Natural killer cell treated with Interleukin-12 subunit alpha and Interleukin-12 subunit beta and Interleukin-15 and Interleukin-18, amount 100 ng/mL, for 72 hours (primary cell): ENCODE data around the gene RIMBP2. TPM values are rescaled to one million over a fixed set of nuclear protein-coding genes. Genes with fewer than 3 reads are reported as not detected.

Experiments
- ATAC-seq, 2 donors: fragments of 150-1000 bp; cut with Tn5 transposase in 1 of 2; sonication (Bioruptor Pico), chemical (Tn5 transposase) in 1 of 2; 2 replicates each; pipeline ENCODE4 v1.10.0; 2021
- DNase-seq: peaks from one replicate; pipeline ENCODE4 v3.0.0; 2022; ENCODE audit warnings: low spot score
- H3K27ac Mint-ChIP-seq, 2 donors: 1 replicate in 1 of 2; 2 replicates in 1 of 2; pipeline ENCODE4 v1.8.0; 2022; ENCODE audit warnings: mixed read lengths in 2 of 2, mild to moderate bottlenecking in 1 of 2, moderate library complexity in 1 of 2
- H3K27me3 Mint-ChIP-seq, 2 donors: 1 replicate in 1 of 2; 2 replicates in 1 of 2; pipeline ENCODE4 v1.8.0; 2022; ENCODE audit warnings: mixed read lengths in 2 of 2
- H3K36me3 Mint-ChIP-seq: one replicate; pipeline ENCODE4 v1.8.0; 2022; ENCODE audit warnings: mixed read lengths
- H3K4me1 Mint-ChIP-seq, 2 donors: 1 replicate in 1 of 2; 2 replicates in 1 of 2; pipeline ENCODE4 v1.8.0; 2022; ENCODE audit warnings: low read depth in 2 of 2, mixed read lengths in 2 of 2, mild to moderate bottlenecking in 1 of 2
- H3K4me3 Mint-ChIP-seq: one replicate; pipeline ENCODE4 v1.8.0; 2022; ENCODE audit warnings: mixed read lengths
- H3K9me3 Mint-ChIP-seq: 2 replicates; pipeline ENCODE4 v1.8.0; 2022; ENCODE audit warnings: mixed read lengths
- total RNA-seq, 2 donors: library from RNA; stranded (reverse); gene quantifications; one replicate each; pipeline ENCODE4 v1.2.3, GENCODE V29; 2022

Gene RIMBP2
- total RNA-seq, 2 donors from 2014 or later: not detected

DNA sequence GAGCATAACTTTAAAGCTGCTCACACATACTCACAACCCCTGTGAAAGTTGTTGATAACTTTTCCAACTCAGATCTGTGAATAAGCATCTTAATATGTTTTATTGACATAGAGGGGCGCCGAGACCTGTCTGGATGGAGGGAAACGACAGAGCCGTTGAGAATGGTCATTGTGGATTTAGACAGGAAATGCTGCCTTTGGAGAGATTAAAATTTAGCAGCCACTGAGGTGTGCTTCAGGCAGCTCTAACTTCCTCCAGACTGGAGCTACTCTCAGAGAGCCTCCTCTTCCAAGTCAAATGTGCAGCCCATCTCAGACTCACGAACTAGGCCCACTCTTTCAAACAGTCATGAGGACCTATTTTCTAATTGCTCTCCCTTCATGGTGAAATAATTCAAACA lies 90.9 kb downstream of the RIMBP2 start:
- no peak overlapping the region for H3K4me3 Mint-ChIP-seq
- H3K27ac Mint-ChIP-seq: no peak overlapping the region
- no peaks in the 10 kb centered on the region for H3K4me1 Mint-ChIP-seq
- H3K9me3 Mint-ChIP-seq: no peaks in the 10 kb centered on the region
- no peak for DNase-seq
- ATAC-seq: no peak
- no peaks in the 10 kb centered on the region for H3K36me3 Mint-ChIP-seq
- peaks cover 0 to 3% of the 10 kb centered on the region in 2 donors for H3K27me3 Mint-ChIP-seq

DNA sequence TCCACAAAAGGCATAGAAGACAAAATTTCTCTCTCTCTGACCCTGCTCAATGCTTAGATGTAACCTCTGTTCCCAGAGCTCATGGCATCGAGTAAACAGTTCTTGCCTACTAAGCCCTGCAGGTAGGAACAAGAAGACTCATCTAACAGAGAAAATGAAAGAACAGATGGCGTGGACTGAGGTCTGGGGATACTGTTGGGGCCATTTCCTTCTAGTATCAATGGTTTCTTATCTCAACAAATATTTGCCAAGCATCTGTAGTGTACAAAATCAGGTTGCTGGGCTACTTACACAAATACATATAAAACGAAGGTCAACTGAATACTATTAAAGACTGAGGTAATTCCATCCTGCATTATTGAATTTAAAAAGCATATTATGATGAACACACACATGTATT lies 93.3 kb downstream of the RIMBP2 start:
- ATAC-seq (no peak), DNase-seq (no peak)
- Mint-ChIP-seq H3K9me3 (no peaks in the 10 kb centered on the region), H3K4me3 (no peak overlapping the region), H3K36me3 (no peaks in the 10 kb centered on the region), H3K4me1 (no peaks in the 10 kb centered on the region), H3K27me3 (no peaks in the 10 kb centered on the region), H3K27ac (no peak overlapping the region)

DNA sequence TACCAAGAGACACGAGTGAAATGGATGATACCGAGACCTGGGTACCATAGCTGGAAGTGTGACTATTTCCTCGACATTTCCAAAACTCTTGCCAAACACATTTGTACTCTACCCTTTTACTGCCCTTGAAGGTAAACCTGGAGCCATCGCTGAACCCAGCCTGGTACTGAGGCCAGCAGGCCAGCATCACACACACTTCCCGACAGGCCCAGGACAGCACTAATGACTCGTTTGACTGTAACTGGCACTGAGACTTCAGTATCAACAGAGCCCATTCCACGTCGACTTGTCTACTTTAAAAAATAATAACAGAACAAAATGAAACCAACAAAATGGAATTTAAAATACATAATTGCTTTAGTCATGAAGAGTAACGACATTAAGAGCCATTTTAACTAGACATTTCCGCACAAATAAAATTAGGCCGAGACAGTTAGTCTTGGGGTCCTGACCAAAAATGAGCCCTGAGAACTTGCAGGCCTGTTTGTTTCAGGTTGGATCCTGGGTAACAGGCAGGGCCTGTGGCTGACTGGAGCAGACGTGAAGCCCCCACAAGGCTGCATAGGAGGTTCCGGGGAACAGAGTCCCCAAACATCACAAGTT lies 94.3 kb downstream of the RIMBP2 start:
- no peak overlapping the region for H3K4me3 Mint-ChIP-seq
- no peaks in the 10 kb centered on the region for H3K4me1 Mint-ChIP-seq
- H3K27ac Mint-ChIP-seq: no peak overlapping the region
- no peaks in the 10 kb centered on the region for H3K27me3 Mint-ChIP-seq
- no peak for DNase-seq
- no peaks in the 10 kb centered on the region for H3K36me3 Mint-ChIP-seq
- H3K9me3 Mint-ChIP-seq: no peaks in the 10 kb centered on the region
- no peak for ATAC-seq

DNA sequence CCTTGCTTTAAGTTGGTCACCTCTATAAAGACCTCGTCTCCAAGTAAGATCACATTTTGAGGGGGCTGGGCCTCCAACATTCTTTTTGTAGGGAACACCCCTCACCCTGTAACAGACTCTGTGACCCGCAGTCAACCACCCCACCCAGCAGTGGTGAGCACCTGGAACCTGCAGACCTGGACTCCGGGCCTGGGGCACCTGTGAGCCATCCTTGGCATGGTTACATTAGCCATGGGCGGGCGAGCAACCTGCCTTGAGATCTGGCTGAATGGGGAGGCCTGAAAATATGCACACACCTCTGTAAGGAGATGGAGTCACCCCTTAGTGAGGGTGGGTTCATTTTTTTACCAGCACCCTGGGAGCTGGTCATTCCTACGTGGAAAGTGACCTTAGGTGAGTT lies 95.3 kb downstream of the RIMBP2 start:
- DNase-seq: no peak
- Mint-ChIP-seq H3K9me3 (no peaks in the 10 kb centered on the region), H3K27ac (no peak overlapping the region), H3K4me1 (no peaks in the 10 kb centered on the region), H3K27me3 (no peaks in the 10 kb centered on the region), H3K4me3 (no peak overlapping the region), H3K36me3 (no peaks in the 10 kb centered on the region)
- ATAC-seq: no peak

DNA sequence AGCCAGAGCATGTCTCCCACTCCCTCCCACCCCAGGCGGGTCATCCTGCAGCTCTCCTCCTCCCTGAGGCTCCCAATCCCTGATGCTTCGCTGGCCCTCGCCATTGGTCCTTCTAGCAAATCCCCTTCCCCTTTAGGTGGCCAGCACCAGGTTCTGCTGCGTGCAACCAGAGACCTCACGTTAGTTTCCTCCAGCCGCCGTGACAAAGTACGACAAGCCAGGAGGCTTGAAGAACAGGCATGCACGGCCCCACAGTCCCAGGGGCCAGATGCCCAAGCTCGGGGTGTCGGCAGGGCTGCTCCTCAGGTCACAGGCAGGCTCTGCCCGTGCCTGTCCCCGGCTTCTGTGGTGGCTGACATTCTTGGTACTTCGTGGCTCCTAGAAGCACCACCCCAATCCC lies 95.8 kb downstream of the RIMBP2 start:
- Mint-ChIP-seq H3K36me3 (no peaks in the 10 kb centered on the region), H3K4me3 (no peak overlapping the region), H3K9me3 (no peaks in the 10 kb centered on the region), H3K4me1 (no peaks in the 10 kb centered on the region), H3K27ac (no peak overlapping the region), H3K27me3 (no peaks in the 10 kb centered on the region)
- ATAC-seq (no peak), DNase-seq (no peak)

DNA sequence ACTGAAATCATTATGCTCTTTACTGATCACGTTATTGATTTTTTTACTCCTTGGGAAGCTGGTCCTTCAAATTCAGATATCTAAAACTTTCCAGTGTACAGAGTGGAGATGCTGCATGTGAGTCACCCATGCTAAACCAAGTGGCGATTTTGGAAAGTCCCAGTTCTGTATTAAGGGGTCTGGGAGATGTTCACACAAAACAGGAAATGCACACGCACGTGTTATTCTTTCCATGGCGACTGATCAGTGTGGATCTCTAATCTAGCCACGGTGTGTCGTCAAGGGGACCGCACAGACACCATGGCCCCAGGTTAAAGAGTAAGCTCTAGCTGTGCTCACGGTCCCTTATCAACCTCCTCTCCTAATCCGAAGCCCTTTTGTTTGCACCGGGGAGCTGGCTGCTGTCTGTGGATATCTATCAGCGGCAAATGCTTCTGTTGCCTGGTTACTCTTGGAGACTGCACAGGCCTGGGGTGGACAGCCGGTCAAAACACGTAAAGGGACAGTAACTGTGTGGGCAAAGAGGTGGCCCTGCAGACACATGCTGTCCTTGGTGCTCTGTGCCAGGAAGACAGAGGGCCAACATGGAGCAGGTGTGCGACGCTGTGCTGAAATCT lies 96.6 kb downstream of the RIMBP2 start:
- H3K9me3 Mint-ChIP-seq: no peaks in the 10 kb centered on the region
- H3K27ac Mint-ChIP-seq: no peak overlapping the region

DNA sequence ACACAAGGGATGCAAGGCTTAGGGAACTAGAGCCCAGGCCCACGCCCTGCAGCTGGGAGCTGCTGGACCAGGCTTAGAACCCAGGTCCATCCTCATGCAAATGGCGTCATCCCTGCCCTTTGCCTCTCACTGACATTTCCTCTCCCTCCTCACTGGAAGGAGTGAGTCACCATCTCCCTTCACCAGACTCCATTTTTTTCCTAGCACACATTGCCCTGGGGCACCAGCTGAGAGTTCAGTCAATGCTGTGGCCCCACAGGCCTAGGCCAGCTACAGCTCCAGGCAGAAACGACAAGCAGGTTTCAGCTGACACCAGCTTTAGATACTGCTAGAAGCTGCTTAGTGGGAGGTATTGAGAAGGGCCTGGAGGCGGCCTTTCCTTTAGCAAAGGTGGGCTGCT lies 98.9 kb downstream of the RIMBP2 start:
- ATAC-seq (no peak), DNase-seq (no peak)
- H3K27ac Mint-ChIP-seq: no peak overlapping the region
- H3K9me3 Mint-ChIP-seq: no peaks in the 10 kb centered on the region
- H3K27me3 Mint-ChIP-seq: no peaks in the 10 kb centered on the region
- H3K36me3 Mint-ChIP-seq: no peaks in the 10 kb centered on the region
- no peak overlapping the region for H3K4me3 Mint-ChIP-seq
- H3K4me1 Mint-ChIP-seq: no peaks in the 10 kb centered on the region

More for the DNA sequence above, 96.6 kb downstream of the RIMBP2 start:
- no peaks in the 10 kb centered on the region for H3K27me3 Mint-ChIP-seq
- no peaks in the 10 kb centered on the region for H3K4me1 Mint-ChIP-seq
- no peaks in the 10 kb centered on the region for H3K36me3 Mint-ChIP-seq
- H3K4me3 Mint-ChIP-seq: no peak overlapping the region
- ATAC-seq: no peak
- DNase-seq: no peak

DNA sequence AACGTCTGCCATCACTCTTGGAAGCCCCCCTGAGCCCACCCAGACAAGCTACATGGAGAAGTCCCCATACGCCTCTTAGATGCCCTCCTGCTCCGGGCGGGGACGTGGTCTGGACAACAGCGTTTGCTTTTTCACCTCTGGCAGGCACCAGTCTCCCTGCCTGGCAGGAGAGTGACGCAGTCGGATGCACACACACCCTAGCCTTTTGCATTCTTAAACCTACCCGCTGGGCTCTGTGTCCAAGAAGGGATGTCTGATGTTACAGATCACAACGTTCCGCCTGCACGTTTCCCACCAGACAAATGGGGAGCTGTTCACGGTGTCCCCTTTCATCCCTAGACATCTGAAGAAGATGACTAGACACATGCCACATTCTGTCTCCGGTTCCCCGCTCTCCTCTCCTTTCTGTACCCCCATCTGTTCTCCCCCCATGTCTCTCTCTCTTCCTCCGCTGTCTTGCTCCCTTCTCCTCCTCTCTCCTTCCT lies 100.2 kb downstream of the RIMBP2 start:
- H3K27ac Mint-ChIP-seq: no peak overlapping the region
- H3K9me3 Mint-ChIP-seq: no peaks in the 10 kb centered on the region
- no peaks in the 10 kb centered on the region for H3K36me3 Mint-ChIP-seq
- no peak for DNase-seq
- no peaks in the 10 kb centered on the region for H3K4me1 Mint-ChIP-seq
- no peak overlapping the region for H3K4me3 Mint-ChIP-seq
- no peaks in the 10 kb centered on the region for H3K27me3 Mint-ChIP-seq
- no peak for ATAC-seq

DNA sequence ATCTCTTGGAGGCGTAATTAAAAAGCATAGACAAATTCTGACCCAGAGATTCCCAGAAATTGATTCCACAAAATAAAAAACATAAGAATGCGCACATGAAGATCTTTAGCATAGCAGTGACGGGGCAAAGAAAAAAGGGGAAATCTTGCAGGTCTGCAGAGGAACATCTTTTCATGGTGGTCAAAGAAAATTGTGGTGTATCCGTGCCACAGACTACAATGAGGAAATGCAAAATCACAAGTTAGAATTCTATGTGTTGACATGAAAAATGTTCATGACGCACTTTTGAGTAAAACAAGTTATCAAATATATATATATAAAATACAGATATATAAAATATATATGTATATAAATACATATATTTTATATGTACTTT lies 101.6 kb downstream of the RIMBP2 start:
- H3K4me1 Mint-ChIP-seq: no peaks in the 10 kb centered on the region
- ATAC-seq (no peak), DNase-seq (no peak)
- no peaks in the 10 kb centered on the region for H3K9me3 Mint-ChIP-seq
- H3K36me3 Mint-ChIP-seq: no peaks in the 10 kb centered on the region
- no peaks in the 10 kb centered on the region for H3K27me3 Mint-ChIP-seq
- H3K4me3 Mint-ChIP-seq: no peak overlapping the region
- no peak overlapping the region for H3K27ac Mint-ChIP-seq

DNA sequence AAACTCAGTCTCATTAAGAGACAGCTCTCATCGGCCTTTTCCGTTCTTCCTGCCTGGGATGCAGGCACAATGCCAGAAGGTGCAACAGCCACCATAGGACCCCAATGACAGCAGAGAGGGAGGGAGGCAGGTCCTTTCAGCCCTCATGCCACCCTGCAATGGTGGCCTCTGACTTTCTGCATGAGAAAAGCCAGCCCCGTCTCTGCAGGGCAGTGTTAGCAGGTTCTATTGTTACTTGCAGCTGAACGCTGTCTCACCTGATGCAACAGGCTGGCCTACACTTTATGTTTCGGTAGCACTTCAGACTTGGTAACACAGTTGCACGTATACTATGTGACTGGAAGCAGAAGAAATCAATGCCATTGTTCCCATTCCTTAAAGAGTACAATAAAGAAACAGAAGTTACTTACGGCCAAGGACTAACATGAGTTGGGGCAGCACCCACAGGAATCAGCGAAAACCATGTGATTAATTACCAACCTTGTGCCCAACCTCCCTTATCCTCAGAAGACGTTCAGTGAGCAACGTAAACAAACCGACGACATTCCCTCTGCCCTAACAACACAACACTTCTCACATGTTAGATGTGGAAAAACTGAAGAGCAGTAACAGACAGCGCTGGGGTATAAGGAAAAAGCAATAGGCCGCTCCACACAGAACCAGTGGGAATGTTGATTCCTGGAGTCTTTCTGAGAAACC lies 102.1 kb downstream of the RIMBP2 start:
- no peak for ATAC-seq
- no peak for DNase-seq
- no peaks in the 10 kb centered on the region for H3K27me3 Mint-ChIP-seq
- H3K36me3 Mint-ChIP-seq: no peaks in the 10 kb centered on the region
- H3K4me3 Mint-ChIP-seq: no peak overlapping the region
- no peaks in the 10 kb centered on the region for H3K9me3 Mint-ChIP-seq
- no peak overlapping the region for H3K27ac Mint-ChIP-seq
- H3K4me1 Mint-ChIP-seq: no peaks in the 10 kb centered on the region

DNA sequence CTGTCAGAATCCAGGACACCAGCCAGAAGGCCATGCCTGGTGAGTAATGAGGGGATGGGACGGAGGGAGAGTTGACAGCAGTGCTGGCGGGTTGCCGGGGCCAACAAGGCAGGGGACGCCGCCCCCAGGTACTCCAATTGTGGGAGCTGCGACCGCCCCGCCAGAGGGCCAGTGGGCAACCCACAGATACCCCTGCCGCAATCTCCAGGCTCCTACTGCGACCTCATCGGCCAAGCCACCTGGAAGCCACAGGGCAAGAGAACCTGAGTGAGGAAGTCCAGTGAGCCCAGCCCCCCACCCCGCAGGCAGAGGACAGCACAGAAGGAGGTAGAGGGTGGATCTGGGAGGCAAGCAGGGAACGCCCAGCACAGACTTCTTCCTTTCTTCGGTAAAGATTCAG lies 103.0 kb downstream of the RIMBP2 start:
- ATAC-seq (no peak), DNase-seq (no peak)
- Mint-ChIP-seq H3K4me3 (no peak overlapping the region), H3K27ac (no peak overlapping the region), H3K36me3 (no peaks in the 10 kb centered on the region), H3K4me1 (no peaks in the 10 kb centered on the region), H3K27me3 (no peaks in the 10 kb centered on the region), H3K9me3 (no peaks in the 10 kb centered on the region)

DNA sequence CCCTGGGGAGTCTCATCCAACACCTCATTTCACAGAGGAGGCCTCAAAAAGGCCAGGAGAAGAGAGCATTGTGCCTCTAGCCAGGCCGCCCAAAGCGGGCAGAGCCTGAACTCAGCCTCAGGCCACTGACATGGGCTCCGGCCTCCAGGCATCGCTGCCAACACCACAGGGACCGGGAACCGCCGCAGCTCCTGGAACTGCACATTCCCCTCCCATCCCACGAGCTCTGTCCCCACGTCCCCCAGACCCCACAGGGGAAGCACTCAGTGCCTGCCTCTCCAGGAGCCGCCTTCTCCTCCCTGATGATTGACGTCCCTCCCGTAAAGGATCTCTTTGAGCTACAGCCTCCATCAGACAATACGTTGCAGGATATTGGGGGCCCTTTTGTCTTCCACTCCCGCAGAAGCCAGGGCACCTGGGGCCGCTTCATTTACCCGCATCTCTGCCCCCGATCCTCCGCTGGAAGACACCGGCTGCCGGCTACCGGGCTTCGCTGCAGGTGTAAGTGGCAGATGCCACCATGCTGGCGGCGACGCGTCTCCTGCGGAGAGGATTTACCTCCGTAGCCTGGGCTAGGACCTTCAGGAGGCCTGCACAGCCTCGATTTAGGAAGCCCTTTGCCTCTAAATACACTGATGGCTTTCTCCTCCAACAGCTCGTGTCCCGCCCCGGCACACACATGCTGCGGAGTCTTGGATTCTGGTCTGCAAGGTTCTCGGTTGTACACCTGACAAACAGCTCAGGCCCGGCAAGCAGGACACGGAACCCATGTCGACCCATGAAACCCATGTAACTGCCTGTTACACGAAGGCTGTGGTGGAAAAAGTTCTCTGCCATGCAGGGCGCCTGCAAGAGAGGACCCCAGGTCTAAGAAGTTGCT lies 104.8 kb downstream of the RIMBP2 start:
- DNase-seq (no peak), ATAC-seq (no peak)
- Mint-ChIP-seq H3K4me1 (no peaks in the 10 kb centered on the region), H3K27me3 (no peaks in the 10 kb centered on the region), H3K4me3 (no peak overlapping the region), H3K27ac (no peak overlapping the region), H3K36me3 (no peaks in the 10 kb centered on the region), H3K9me3 (no peaks in the 10 kb centered on the region)

DNA sequence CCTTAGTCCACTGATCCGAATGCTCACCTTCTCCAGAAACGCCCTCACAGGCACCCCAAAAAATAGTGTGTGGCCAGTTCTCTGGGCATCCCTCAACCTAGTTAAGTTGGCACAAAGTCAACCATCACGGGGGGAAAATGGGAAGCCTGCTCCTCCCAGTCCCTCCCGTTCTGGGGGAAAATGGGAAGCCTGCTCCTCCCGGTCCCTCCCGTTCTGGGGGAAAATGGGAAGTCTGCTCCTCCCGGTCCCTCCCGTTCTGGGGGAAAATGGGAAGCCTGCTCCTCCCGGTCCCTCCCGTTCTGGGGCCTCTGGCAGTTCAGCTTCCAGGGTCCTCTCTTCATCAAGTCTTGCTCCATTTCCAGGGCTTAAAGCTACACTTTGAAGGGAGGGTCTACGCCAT lies 106.1 kb downstream of the RIMBP2 start:
- DNase-seq: no peak
- Mint-ChIP-seq H3K4me3 (no peak overlapping the region), H3K27ac (no peak overlapping the region), H3K36me3 (no peaks in the 10 kb centered on the region), H3K27me3 (no peaks in the 10 kb centered on the region), H3K9me3 (no peaks in the 10 kb centered on the region), H3K4me1 (no peaks in the 10 kb centered on the region)
- ATAC-seq: no peak

DNA sequence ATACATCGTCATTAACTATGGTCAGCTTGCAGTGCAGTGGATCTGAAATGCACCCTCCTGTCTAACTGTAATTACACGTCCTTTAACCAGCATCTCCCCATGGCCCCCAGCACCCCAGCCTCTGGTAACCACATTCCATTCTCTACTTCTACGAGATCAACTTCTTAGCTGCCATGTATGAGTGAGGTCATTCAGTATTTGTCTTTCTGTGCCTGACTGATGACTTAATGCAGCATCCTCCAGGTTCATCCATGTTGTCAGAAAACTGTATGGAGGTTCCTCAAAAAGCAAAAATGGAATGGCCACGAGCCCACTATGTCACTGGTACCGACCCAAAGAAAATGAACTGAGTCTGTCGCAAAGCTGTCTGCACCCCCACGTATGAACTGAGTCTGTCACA lies 107.3 kb downstream of the RIMBP2 start:
- Mint-ChIP-seq H3K36me3 (no peaks in the 10 kb centered on the region), H3K9me3 (no peaks in the 10 kb centered on the region), H3K27ac (no peak overlapping the region), H3K4me1 (no peaks in the 10 kb centered on the region), H3K27me3 (no peaks in the 10 kb centered on the region), H3K4me3 (no peak overlapping the region)
- DNase-seq (no peak), ATAC-seq (no peak)
